T-helper 2 cell (primary cell): ENCODE measurements around the gene CRYBA2.

Experiments
- DNase-seq, 5 experiments: peaks; one replicate each; pipeline versions ENCODE4 v3.0.0 to v3.0.0-alpha.2; 2012 to 2022

Gene CRYBA2

DNA sequence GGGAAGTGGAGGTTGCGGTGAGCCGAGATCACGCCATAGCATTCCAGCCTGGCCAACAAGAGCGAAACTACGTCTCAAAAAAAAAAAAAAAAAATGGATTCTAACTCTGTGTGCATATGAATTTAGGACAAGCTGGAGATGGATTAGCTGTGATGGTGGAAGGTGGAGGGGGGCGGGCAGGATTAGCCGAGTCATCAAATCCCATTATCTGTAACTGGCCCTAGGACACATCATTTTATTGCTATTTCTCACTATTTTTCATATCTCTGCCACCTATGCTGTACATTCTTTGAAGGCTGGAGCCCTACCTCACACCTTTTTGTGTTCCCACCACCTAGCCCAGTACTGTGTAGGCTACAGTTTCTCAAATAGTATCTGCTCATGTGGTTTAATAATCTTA is 41.1 kb downstream of the CRYBA2 start:
- DNase-seq: no peak

DNA sequence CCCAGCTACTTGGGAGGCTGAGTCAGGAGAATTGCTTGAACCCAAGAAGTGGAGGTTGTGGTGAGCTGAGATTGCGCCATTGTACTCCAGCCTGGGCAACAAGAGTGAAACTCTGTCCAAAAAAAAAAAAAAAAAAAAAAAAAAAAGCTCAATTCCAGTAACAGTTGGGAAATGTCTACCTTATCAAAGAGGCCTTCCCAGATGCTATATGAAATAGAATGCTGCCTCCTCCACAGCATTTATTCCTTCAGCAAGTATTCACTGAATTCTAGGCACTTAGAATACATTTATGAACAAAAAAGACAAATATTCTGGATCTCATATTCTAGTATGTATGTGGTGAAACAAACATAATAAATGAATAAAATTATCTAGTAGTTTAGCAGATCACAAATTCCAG is 46.6 kb downstream of the CRYBA2 start:
- DNase-seq: no peak

DNA sequence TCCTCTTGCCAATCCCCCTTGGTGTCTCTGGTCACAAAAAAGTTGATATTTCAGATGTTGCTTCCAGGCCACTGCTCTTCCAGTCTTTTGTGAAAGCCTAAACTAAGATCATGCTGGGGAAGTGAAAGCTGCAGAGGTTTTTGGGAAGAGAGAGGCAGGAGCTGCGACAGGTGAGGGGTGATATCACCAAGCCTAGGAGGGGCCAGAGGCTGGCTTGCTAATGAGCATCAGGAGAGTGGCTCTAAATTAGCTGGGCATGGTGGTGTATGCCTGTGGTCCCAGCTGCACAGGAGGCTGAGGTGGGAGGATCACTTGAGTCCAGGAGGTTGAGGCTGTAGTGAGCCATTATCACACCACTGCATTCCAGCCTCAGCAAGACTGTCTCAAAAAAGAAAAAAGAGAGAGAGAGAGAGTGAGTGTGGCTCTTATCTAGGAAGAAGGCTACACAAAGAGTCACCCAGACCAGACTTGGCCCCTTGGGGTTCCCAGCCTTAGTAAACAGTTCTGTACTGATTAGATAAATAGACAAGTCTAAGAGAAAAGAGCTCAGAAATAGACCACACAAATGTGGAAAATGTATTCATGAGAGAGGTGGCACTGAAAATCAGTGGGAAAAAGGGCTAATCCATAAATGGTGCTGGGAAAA is 48.3 kb downstream of the CRYBA2 start:
- no peak for DNase-seq
